Lower lobe of right lung (tissue), 2 donors: Measurements from ENCODE around the gene CHI3L2. TPM values are rescaled to one million over a fixed set of nuclear protein-coding genes. Genes with fewer than 3 reads are reported as not detected.
A peak's percentile ranks its signal among the peaks of the same experiment; 100 is the strongest.

ENCODE experiments used
- ATAC-seq, 2 donors: fragments of 200-7000 bp; cut with Tn5 transposase; one replicate each; pipeline ENCODE4 v1.9.1; 2020 to 2022; ENCODE audit warnings: mild to moderate bottlenecking in 2 of 2, moderate library complexity in 2 of 2
- DNase-seq: peaks from one replicate; pipeline ENCODE4 v3.0.0-alpha.2; 2020
- H3K27ac ChIP-seq: fragments of 200-600 bp; one replicate; pipeline ENCODE4 v1.8.0; 2022
- H3K27me3 ChIP-seq: fragments of 200-600 bp; one replicate; pipeline ENCODE4 v1.8.0; 2022; ENCODE audit warnings: low read depth
- H3K36me3 ChIP-seq: fragments of 200-600 bp; one replicate; pipeline ENCODE4 v1.8.0; 2022; ENCODE audit warnings: mild to moderate bottlenecking
- H3K4me1 ChIP-seq: fragments of 200-600 bp; one replicate; pipeline ENCODE4 v1.8.0; 2022
- H3K4me3 ChIP-seq: fragments of 200-600 bp; one replicate; pipeline ENCODE4 v1.8.0; 2022; ENCODE audit warnings: mild to moderate bottlenecking
- H3K9me3 ChIP-seq: fragments of 200-600 bp; one replicate; pipeline ENCODE4 v1.8.0; 2022
- CTCF ChIP-seq: fragments of 200-600 bp; IDR thresholded peaks from one replicate; pipeline ENCODE4 v1.8.0; 2022; ENCODE audit warnings: antibody characterized with exemption, mild to moderate bottlenecking
- intact Hi-C: fragments of 100-400 bp; cut with DNase I; formaldehyde crosslinking; loops from one replicate; pipeline ENCODE4 v1.11.0; 2022
- total RNA-seq: library from RNA; stranded (reverse); fragmentation: NEBNext Ultra II Directional; extraction: Animal tissue kit (Norgen Biotek cat#: 25700); gene quantifications from one replicate; pipeline ENCODE4 v1.2.1, GENCODE V29; 2021
- donor health status: DM: no; HTN: yes; CAD: no; lungs with severe emphysema.

The CHI3L2 gene
- total RNA-seq, 1 donor from 2014 or later, result 31.2 TPM

- peak; percentile 20 to 41 for ATAC-seq
- no peak for TF ChIP-seq CTCF
- Histone ChIP-seq H3K4me1 (peaks cover 81% of the 10 kb centered on the region), H3K36me3 (peaks cover 38% of the 10 kb centered on the region), H3K4me3 (peak within 1 kb of the TSS; percentile 57), H3K9me3 (no peaks in the 10 kb centered on the region), H3K27me3 (no peaks in the 10 kb centered on the region), H3K27ac (peak within 1 kb of the TSS; percentile 79)
- peak; percentile 76 for DNase-seq
- intact Hi-C loops, result no loop called here
Measured at GRCh38 chr1:111199881-111200801, 27.4 kb upstream of the CHI3L2 start, which contains the start of gene DENND2D. DENND2D (minus strand) TSS chr1:111200646; CDS start chr1:111200459, 187 bp downstream.

- ATAC-seq, result no peak
- H3K27me3 ChIP-seq, result no peaks in the 10 kb centered on the region
- peak overlapping the region; percentile 57 for H3K4me3 ChIP-seq
- DNase-seq, result no peak
- H3K9me3 ChIP-seq, result no peaks in the 10 kb centered on the region
- H3K36me3 ChIP-seq, result peaks cover 33% of the 10 kb centered on the region
- peak overlapping the region; percentile 79 for H3K27ac ChIP-seq
- H3K4me1 ChIP-seq, result peaks cover 78% of the 10 kb centered on the region
- no peak for TF ChIP-seq CTCF
- intact Hi-C loops, result no loop called here
Measured at GRCh38 chr1:111200802-111201161, 26.7 kb upstream of the CHI3L2 start.

- peak overlapping the region; percentile 57 for H3K4me3 ChIP-seq
- intact Hi-C loops, result no loop called here
- H3K27ac ChIP-seq, result peak overlapping the region; percentile 79
- DNase-seq (no peak), ATAC-seq (no peak)
- H3K27me3 ChIP-seq, result no peaks in the 10 kb centered on the region
- no peaks in the 10 kb centered on the region for H3K9me3 ChIP-seq
- H3K36me3 ChIP-seq, result peaks cover 26% of the 10 kb centered on the region
- no peak for TF ChIP-seq CTCF
- H3K4me1 ChIP-seq, result peaks cover 78% of the 10 kb centered on the region
Measured at GRCh38 chr1:111201275-111202090, 26.0 kb upstream of the CHI3L2 start.

- Histone ChIP-seq H3K27ac (no peak overlapping the region), H3K36me3 (peaks cover 17% of the 10 kb centered on the region), H3K27me3 (no peaks in the 10 kb centered on the region), H3K9me3 (no peaks in the 10 kb centered on the region), H3K4me3 (no peak overlapping the region), H3K4me1 (peaks cover 70% of the 10 kb centered on the region)
- DNase-seq (no peak), ATAC-seq (no peak)
- intact Hi-C loops, result no loop called here
- TF ChIP-seq CTCF, result no peak
Measured at GRCh38 chr1:111202366-111202706, 25.2 kb upstream of the CHI3L2 start.

GRCh38 chr1:111202707-111203623, 24.5 kb upstream of the CHI3L2 start:
- intact Hi-C loops, result no loop called here
- DNase-seq, result no peak
- TF ChIP-seq CTCF, result no peak
- Histone ChIP-seq H3K4me1 (peaks cover 67% of the 10 kb centered on the region), H3K4me3 (peak overlapping the region; percentile 78), H3K36me3 (peaks cover 12% of the 10 kb centered on the region), H3K27me3 (no peaks in the 10 kb centered on the region), H3K27ac (peak overlapping the region; percentile 94), H3K9me3 (no peaks in the 10 kb centered on the region)
- ATAC-seq, result no peak
